CD4-positive, alpha-beta T cell treated with Interleukin-6 at 100 ng/mL for 8 hours (primary cell): Measurements from ENCODE around the gene MYRF.
A peak's percentile ranks its signal among the peaks of the same experiment; 100 is the strongest.

Experiments
- DNase-seq: peaks from one replicate; pipeline ENCODE4 v3.0.0-alpha.2; 2020; ENCODE audit warnings: mixed read lengths, low spot score

Gene MYRF

DNA sequence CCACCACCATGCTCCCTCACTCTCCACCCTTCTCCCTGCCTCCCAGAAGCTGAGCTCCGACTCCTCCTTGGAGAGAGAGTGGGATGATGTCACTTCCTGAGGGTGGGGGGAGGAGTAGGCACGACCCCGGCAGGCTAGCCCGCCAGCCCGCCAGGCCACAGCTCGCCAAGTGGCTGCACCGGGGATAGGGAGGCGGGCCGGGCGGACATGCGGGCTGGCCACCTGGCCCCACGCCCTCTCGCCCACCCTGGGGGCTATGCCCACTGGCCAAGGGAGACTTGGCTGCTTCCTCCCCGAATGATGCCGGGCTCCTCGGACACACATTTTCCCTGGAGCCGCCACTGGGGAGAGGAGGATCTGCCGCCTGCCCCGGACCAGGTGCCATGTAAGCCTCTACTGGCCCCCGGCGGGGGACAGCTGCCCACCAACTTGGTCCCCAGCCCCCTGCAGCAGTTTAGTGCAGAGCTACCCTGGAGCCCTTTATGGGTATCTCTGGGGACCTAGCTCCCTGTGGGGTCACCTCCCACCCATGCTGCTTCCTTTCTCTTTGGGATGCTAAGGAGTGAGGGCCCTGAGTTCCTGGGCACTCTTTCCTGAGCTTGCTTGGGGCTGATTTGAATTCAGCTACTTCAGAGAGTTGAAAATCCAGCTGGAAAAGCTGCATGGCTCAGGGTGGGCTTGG, 33.7 kb upstream of the MYRF start:
- no peak for DNase-seq

DNA sequence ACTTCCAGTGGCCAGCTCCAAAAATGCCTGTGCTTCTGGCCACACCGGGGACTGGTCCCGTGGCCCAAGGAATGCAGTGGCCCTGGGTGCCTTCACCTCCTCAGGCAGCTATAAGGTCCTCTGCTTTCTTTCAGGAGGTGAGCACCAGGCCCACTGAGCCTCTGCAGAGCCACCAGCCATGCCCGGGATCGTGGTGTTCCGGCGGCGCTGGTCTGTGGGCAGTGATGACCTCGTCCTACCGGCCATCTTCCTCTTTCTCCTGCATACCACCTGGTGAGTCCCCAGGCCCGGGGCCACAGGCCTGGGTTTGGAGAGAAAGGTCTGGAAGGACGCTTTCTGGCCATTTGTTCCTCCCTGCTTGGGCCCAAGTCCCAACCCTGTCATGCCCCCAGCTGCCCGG, 32.5 kb upstream of the MYRF start:
- no peak for DNase-seq

DNA sequence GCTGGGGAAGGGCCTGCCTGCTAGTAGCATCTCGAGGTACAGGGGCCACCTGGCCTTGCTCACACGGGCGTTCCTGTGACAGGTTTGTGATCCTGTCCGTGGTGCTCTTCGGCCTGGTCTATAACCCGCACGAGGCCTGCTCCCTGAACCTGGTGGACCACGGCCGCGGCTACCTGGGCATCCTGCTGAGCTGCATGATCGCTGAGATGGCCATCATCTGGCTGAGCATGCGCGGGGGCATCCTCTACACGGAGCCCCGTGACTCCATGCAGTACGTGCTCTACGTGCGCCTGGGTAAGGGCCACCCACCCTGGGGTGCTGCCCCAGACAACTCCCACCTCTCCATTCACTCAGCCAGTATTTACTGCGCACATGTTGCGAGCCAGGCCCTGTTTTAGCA, 31.8 kb upstream of the MYRF start:
- no peak for DNase-seq

DNA sequence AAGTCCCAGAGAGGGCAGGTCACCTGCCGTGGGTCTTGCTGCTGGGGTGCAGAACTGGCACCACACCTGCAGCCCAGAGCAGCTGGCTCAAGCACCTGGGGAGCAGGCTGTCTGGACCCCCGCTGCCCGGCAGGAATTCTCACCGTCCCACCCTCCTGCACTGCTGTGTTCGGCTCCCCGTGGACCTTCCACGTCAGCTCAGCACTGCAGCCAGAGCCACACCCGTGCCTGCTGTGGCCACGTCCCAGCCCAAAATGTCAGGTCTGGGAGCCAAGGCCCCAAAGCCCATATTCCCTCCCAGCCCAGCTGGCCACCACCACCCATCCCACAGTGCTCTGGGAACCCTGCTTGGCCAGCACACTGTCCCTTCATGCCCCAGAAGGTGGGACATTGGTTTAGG, 28.0 kb upstream of the MYRF start:
- DNase-seq, result no peak

- no peak for DNase-seq
Observed at GRCh38 chr11:61725781-61726231, 26.6 kb upstream of the MYRF start.

DNA sequence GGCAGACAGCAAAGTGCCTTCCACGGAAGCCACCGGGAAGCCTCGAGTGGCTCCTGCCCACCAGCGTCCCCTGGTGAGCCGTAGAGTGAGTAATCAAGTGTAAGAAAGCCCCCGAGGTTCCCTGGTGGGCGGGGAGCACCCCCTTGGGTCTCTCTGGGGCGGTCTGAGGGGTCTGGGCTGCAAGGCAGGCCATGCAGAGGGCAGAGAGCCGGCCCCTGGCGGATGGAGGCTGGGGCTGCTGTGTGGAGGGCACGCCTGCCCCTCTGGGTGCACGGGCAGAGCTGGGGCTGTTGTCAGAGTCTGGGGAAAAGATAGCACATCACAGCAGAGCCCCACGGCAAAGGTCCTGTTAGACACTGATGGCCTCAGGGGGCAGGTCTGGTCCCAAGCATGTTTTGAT, 25.7 kb upstream of the MYRF start:
- no peak for DNase-seq

- DNase-seq, result no peak
Observed at GRCh38 chr11:61727401-61727811, 25.0 kb upstream of the MYRF start.

- DNase-seq, result no peak
Observed at GRCh38 chr11:61728066-61728939, 24.1 kb upstream of the MYRF start.

DNA sequence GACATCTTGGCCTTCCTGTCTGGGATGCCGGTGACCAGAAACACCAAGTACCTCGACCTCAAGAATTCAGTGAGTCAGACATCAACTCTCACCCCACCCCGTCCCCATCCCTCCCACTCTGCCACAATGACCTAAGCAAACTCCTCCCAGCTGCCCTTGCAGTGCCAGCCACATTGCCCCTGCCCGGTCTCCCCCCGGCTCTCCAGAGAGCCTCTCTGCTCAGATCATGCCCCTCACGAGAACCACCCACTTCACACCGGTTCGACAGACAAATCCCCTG, 23.6 kb upstream of the MYRF start:
- no peak for DNase-seq

- no peak for DNase-seq
Observed at GRCh38 chr11:61730240-61730994, 22.0 kb upstream of the MYRF start.

GRCh38 chr11:61731211-61731951, 21.1 kb upstream of the MYRF start:
- DNase-seq, result no peak

DNA sequence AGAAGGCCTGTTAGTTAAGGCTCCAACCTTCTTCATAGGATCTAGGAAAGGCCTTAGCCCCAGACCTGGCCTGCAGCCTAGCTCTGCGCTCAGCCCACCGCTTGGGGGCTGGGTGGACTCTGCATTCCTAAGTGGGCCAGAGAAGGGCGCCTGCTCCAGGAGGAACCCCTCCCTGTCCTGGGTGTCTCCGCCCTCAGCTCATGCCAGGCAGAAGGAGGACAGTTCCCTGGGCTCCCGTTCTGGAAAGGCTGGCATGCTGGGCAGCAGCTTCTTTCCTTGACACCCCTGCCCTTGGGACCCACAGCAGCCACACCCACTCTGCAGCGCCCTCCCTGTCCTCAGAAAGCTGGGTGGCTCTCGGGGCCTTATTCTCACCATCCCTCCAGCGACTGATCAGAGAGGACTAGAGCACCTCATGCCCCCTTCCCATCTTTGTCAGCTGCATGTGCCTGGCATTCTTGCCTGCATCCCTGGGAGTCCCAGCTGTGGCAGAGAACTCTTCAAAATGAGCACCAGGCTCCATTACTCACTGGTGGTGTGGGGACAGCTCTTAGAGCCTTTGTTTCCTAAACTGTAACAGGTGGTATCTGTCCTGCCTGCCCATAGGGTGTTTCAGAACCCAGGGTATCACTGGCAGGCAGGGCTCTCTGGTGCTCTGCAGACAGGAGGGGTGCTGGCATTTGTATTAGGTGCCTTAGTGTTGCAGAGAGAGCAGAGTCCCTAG, 20.3 kb upstream of the MYRF start:
- DNase-seq, result no peak

GRCh38 chr11:61732705-61733104, 19.7 kb upstream of the MYRF start:
- no peak for DNase-seq

DNA sequence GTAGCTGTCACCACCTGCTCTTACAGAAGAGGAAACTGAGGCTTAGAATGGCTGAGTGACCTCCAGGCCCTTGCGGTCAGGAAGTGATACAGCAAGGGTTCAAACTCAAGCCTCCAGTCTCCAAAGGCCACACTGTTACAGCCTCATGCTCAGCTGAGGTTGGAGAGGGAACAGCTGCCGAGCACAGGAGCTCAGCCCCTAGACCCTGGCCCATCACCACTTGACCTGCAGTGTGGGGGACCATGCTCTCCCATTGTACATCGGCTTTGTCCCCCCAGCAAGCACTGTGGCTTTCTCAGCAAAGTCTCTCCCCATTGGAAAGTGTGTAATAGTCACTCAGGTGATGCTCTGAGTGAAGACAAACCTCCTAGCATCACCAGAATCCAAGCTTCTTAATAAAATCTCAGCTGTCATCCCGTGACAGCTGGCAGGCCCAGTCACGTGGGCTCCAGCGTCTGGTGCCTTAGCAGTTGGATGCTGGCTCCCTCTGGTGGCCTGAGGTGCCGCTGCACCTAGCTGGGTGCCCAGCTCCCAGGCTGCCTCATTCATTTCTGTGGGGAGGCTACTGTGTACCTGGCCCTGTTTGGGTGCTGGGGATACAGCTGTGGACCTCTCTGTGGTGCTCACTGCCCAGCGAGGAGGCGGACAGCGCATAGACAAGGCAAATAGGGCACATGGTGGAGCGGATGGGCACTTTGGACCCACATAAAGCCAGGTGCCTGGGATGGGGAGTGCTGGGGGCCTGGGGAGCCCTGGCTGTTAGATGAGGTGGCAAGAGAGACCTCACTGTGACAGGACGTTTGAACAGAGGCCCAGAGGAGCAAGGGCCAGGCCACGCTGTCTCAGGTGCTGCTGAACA, 19.1 kb upstream of the MYRF start:
- DNase-seq, result peak; percentile 84

GRCh38 chr11:61734767-61735166, 17.7 kb upstream of the MYRF start:
- DNase-seq, result no peak

DNA sequence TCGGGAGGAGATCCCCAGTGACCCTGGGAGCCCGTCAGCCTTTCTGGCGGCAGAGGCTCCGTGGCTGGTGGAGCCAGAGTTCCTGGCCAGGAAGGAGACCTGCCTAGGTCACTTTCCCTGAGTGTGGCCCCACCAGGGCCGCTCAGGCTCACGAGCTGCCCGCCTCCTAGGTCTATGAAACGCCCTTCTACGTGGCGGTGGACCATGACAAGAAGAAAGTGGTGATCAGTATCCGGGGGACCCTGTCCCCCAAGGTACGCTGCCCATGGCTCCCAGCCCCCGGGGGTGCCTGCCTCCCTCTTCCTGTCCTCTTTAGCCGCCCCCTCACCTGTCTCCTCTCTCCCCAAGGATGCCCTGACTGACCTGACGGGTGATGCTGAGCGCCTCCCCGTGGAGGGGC, 17.0 kb upstream of the MYRF start:
- no peak for DNase-seq

DNA sequence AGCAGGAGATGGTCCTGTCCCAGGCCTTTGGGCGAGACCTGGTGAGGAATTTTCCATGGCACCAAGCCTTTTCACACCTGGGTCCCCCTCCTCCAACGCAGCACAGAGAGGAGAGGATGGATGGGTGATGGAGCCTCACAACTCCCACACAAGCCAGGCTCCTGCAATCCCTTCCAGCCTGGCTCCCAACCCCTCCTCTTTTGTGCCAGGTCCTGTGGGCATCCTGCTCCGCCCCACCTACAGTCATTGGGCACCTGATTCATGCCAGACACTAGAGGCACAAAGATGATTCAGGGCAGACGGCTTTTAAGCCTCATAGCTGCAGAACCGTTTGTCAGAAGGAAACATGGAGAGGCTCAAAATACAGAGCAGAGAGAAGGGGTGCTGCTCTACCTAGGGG, 16.1 kb upstream of the MYRF start:
- no peak for DNase-seq

- no peak for DNase-seq
Observed at GRCh38 chr11:61737131-61737530, 15.3 kb upstream of the MYRF start.

- no peak for DNase-seq
Observed at GRCh38 chr11:61737636-61738386, 14.6 kb upstream of the MYRF start.

GRCh38 chr11:61738776-61739175, 13.7 kb upstream of the MYRF start:
- DNase-seq, result no peak
